SK-MEL-5 (cell line): ENCODE data around the gene SIGLEC7. TPM values are rescaled to one million over a fixed set of nuclear protein-coding genes. Genes with fewer than 3 reads are reported as not detected.
"Not testable (repeated sequence)": the region's sequence is repeated elsewhere in the genome, so short reads cannot be mapped to it uniquely, and the experiment has no call there.

Experiments
- DNase-seq: peaks from one replicate; pipeline ENCODE4 v3.0.0-alpha.2; 2016; ENCODE audit warnings: low read depth, low spot score
- in situ Hi-C: cut with HindIII; loops from 2 replicates; pipeline ENCODE4 v1.10.0; 2016; ENCODE audit warnings: low sequenced_read_pairs, high pct_unique_total_duplicates, low pct_unique_long_range_greater_than_20kb
- total RNA-seq: library from RNA; depleted of rRNA; stranded (reverse); fragments of >200 nt; shearing (Covaris generic); gene quantifications from 2 replicates; pipeline ENCODE4 v1.2.3, GENCODE V29; 2014

Gene SIGLEC7
- total RNA-seq, 1 experiment from 2014 or later = not detected

GRCh38 chr19:51150627-51151026, 8.5 kb downstream of the SIGLEC7 start:
- in situ Hi-C loops = no loop called here
- DNase-seq = no peak

- in situ Hi-C loops = no loop called here
Observed at GRCh38 chr19:51156710-51157109, 14.6 kb downstream of the SIGLEC7 start.

GRCh38 chr19:51157265-51157664, 15.2 kb downstream of the SIGLEC7 start:
- DNase-seq = no peak
- in situ Hi-C loops = no loop called here

More at GRCh38 chr19:51156710-51157109, 14.6 kb downstream of the SIGLEC7 start:
- DNase-seq = no peak

- in situ Hi-C loops = no loop called here
- DNase-seq = peak; percentile 69
Observed at GRCh38 chr19:51158474-51159129, 16.5 kb downstream of the SIGLEC7 start.

- DNase-seq = no peak
- in situ Hi-C loops = no loop called here
Observed at GRCh38 chr19:51159656-51160055, 17.6 kb downstream of the SIGLEC7 start.

- in situ Hi-C loops = no loop called here
Observed at GRCh38 chr19:51161266-51161665, 19.2 kb downstream of the SIGLEC7 start.

GRCh38 chr19:51161867-51162496, 19.9 kb downstream of the SIGLEC7 start:
- in situ Hi-C loops = no loop called here
- DNase-seq = no peak

More at GRCh38 chr19:51161266-51161665, 19.2 kb downstream of the SIGLEC7 start:
- no peak for DNase-seq

- in situ Hi-C loops = no loop called here
- no peak for DNase-seq
Observed at GRCh38 chr19:51163257-51163656, 21.2 kb downstream of the SIGLEC7 start.

- in situ Hi-C loops = no loop called here
- DNase-seq = no peak
Observed at GRCh38 chr19:51164215-51164614, 22.1 kb downstream of the SIGLEC7 start.

- in situ Hi-C loops = no loop called here
Observed at GRCh38 chr19:51166846-51167490, 24.9 kb downstream of the SIGLEC7 start.

GRCh38 chr19:51168564-51169282, 26.6 kb downstream of the SIGLEC7 start:
- DNase-seq = no peak
- in situ Hi-C loops = no loop called here

More at GRCh38 chr19:51166846-51167490, 24.9 kb downstream of the SIGLEC7 start:
- DNase-seq = no peak

- DNase-seq = peak; percentile 75
- in situ Hi-C loops = not testable (repeated sequence)
Observed at GRCh38 chr19:51169283-51169918, 27.3 kb downstream of the SIGLEC7 start.

GRCh38 chr19:51172223-51172622, 30.1 kb downstream of the SIGLEC7 start:
- in situ Hi-C loops = no loop called here

GRCh38 chr19:51173681-51174080, 31.6 kb downstream of the SIGLEC7 start:
- DNase-seq = no peak
- in situ Hi-C loops = no loop called here

More at GRCh38 chr19:51172223-51172622, 30.1 kb downstream of the SIGLEC7 start:
- DNase-seq = no peak

- no peak for DNase-seq
- in situ Hi-C loops = no loop called here
Observed at GRCh38 chr19:51179256-51179655, 37.2 kb downstream of the SIGLEC7 start.

- in situ Hi-C loops = no loop called here
- DNase-seq = no peak
Observed at GRCh38 chr19:51181377-51181912, 39.3 kb downstream of the SIGLEC7 start.

GRCh38 chr19:51181913-51182419, 39.9 kb downstream of the SIGLEC7 start:
- no peak for DNase-seq
- in situ Hi-C loops = no loop called here
